ENCODE data around the gene TCF7L1.

TCF7L1 gene

GRCh38 chr2:85324639-85325465 lies 191.7 kb downstream of the TCF7L1 start:
- H3K4me3 ChIP-seq (ENCODE audit: low read depth, low read length, poor library complexity, severe bottlenecking): peak overlapping the region; percentile 75

GRCh38 chr2:85325466-85325811 lies 192.2 kb downstream of the TCF7L1 start:
- H3K9me2 ChIP-seq (ENCODE audit: low read depth, low read length): no peaks in the 10 kb centered on the region
- H3K4me3 ChIP-seq (ENCODE audit: low read depth, low read length, poor library complexity, severe bottlenecking): peak overlapping the region; percentile 75
- H3K9ac ChIP-seq (ENCODE audit: low read length): peak overlapping the region; percentile 98
- H3K4me1 ChIP-seq (ENCODE audit: insufficient read depth, low read length, severe bottlenecking): peaks cover 27% of the 10 kb centered on the region
- TF ChIP-seq EZH2 (IDR thresholded peaks at IDR 0.05; ENCODE audit: borderline replicate concordance, low read length): no peak
- no peak for TF ChIP-seq CTCF (IDR thresholded peaks at IDR 0.05; ENCODE audit: low read length)
- H4K20me1 ChIP-seq (ENCODE audit: insufficient read depth, low read length): no peaks in the 10 kb centered on the region
- H3K27me3 ChIP-seq (ENCODE audit: insufficient read depth, low read length): no peaks in the 10 kb centered on the region
- H3K79me2 ChIP-seq (ENCODE audit: insufficient read depth, low read length): peaks cover 28% of the 10 kb centered on the region
- H3K9me3 ChIP-seq (ENCODE audit: low read length): no peaks in the 10 kb centered on the region
- peak overlapping the region; percentile 97 for H3K4me2 ChIP-seq (ENCODE audit: low read length)
- H3K36me3 ChIP-seq (ENCODE audit: insufficient read depth, low read length): peaks cover 66% of the 10 kb centered on the region
- H3F3A ChIP-seq (ENCODE audit: insufficient read depth, low read length): no peaks in the 10 kb centered on the region
- H3K27ac ChIP-seq (ENCODE audit: low read depth, low read length, poor library complexity, severe bottlenecking): no peak overlapping the region
- H2AFZ ChIP-seq (ENCODE audit: low read length): no peak overlapping the region

More at GRCh38 chr2:85324639-85325465, 191.7 kb downstream of the TCF7L1 start:
- Histone ChIP-seq H3K4me2 (ENCODE audit: low read length) (peak overlapping the region; percentile 97), H3K9ac (ENCODE audit: low read length) (peak overlapping the region; percentile 98; the same call in 1 of the 2 replicates), H3K9me2 (ENCODE audit: low read depth, low read length) (no peaks in the 10 kb centered on the region), H3K79me2 (ENCODE audit: insufficient read depth, low read length) (peaks cover 28% of the 10 kb centered on the region), H2AFZ (ENCODE audit: low read length) (no peak overlapping the region), H3K27ac (ENCODE audit: low read depth, low read length, poor library complexity, severe bottlenecking) (no peak overlapping the region), H4K20me1 (ENCODE audit: insufficient read depth, low read length) (no peaks in the 10 kb centered on the region), H3K27me3 (ENCODE audit: insufficient read depth, low read length) (no peaks in the 10 kb centered on the region), H3K4me1 (ENCODE audit: insufficient read depth, low read length, severe bottlenecking) (peaks cover 27% of the 10 kb centered on the region), H3K36me3 (ENCODE audit: insufficient read depth, low read length) (peaks cover 72% of the 10 kb centered on the region), H3K9me3 (ENCODE audit: low read length) (no peaks in the 10 kb centered on the region), H3F3A (ENCODE audit: insufficient read depth, low read length) (no peaks in the 10 kb centered on the region)
- no peak for TF ChIP-seq CTCF (IDR thresholded peaks at IDR 0.05; ENCODE audit: low read length)
- TF ChIP-seq EZH2 (IDR thresholded peaks at IDR 0.05; ENCODE audit: borderline replicate concordance, low read length): no peak

GRCh38 chr2:85326406-85327159 lies 193.4 kb downstream of the TCF7L1 start:
- H2AFZ ChIP-seq (ENCODE audit: low read length): no peak overlapping the region
- H3F3A ChIP-seq (ENCODE audit: insufficient read depth, low read length): no peaks in the 10 kb centered on the region
- H3K36me3 ChIP-seq (ENCODE audit: insufficient read depth, low read length): peaks cover 55% of the 10 kb centered on the region
- peaks cover 28% of the 10 kb centered on the region for H3K79me2 ChIP-seq (ENCODE audit: insufficient read depth, low read length)
- H3K4me1 ChIP-seq (ENCODE audit: insufficient read depth, low read length, severe bottlenecking): peaks cover 27% of the 10 kb centered on the region
- H3K4me3 ChIP-seq (ENCODE audit: low read depth, low read length, poor library complexity, severe bottlenecking): peak overlapping the region; percentile 75
- peak overlapping the region; percentile 98 for H3K9ac ChIP-seq (ENCODE audit: low read length)
- no peaks in the 10 kb centered on the region for H3K27me3 ChIP-seq (ENCODE audit: insufficient read depth, low read length)
- peak overlapping the region; percentile 68 for H3K27ac ChIP-seq (ENCODE audit: low read depth, low read length, poor library complexity, severe bottlenecking)
- H3K9me2 ChIP-seq (ENCODE audit: low read depth, low read length): no peaks in the 10 kb centered on the region
- peak overlapping the region; percentile 97 for H3K4me2 ChIP-seq (ENCODE audit: low read length)
- no peaks in the 10 kb centered on the region for H4K20me1 ChIP-seq (ENCODE audit: insufficient read depth, low read length)
- no peaks in the 10 kb centered on the region for H3K9me3 ChIP-seq (ENCODE audit: low read length)
- TF ChIP-seq EZH2 (IDR thresholded peaks at IDR 0.05; ENCODE audit: borderline replicate concordance, low read length) (no peak), CTCF (IDR thresholded peaks at IDR 0.05; ENCODE audit: low read length) (no peak)

All from OCI-LY1 (cell line).